ENCODE measurements around the gene SLC9A8. TPM values are rescaled to one million over a fixed set of nuclear protein-coding genes. Genes with fewer than 3 reads are reported as not detected.

Gene SLC9A8
- total and polyA plus RNA-seq, 9 of the 15 experiments (the other 6 are each of a cell fraction or from before 2014, with no cell fraction given), result 0.56 to 9.7 (median 5.0) TPM

DNA sequence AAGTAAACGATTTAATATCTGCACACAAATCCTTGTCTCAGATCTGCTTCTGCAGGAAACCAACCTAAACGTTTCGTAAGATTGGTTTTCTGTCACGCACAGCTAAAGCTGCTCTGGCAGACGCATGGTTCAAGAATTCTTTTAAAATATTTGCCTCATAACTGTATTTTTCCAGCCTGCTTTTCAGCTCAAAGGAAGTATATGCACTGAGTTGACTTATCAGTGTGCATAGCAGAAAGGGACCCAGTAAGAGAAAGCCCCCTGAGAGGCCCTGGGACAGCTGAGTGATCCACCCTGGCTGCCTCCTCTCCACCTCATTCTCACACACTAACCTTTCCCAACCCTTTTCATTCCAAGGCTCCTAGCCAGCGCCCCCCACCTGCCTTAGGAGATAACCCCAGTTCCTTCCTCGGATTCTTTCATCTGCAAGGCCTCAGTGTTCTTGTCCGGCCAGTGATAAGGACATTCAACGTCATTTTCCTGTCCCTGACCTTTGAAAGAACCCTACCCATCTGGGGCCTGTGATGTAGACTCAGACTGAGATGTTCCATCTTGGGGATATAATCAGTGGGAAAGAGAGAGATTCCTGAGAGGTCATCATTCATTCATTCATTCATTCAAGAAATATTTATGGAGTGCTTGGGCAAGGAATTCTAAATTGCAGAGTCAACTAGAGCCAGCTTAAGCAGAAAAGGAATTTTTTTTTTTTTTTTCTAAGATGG, 22.4 kb upstream of the SLC9A8 start (continued):
- TF ChIP-seq DDX20 (tag; IDR thresholded peaks at IDR 0.05; ENCODE audit: low read depth) (peak; percentile 59; the same call in 1 of the 2 replicates), SMARCA5 (IDR thresholded peaks at IDR 0.05) (no peak), CBFB (CRISPR knock-in tag; IDR thresholded peaks at IDR 0.05) (no peak), ZNF717 (CRISPR knock-in tag; IDR thresholded peaks at IDR 0.05) (no peak), TCF7L2 (IDR thresholded peaks at IDR 0.05; ENCODE audit: low read depth, low read length) (peak; percentile 79; the same call in 1 of the 2 replicates), SRSF9 (IDR thresholded peaks at IDR 0.05; ENCODE audit: borderline replicate concordance, low read depth, low read length) (no peak), PRMT5 (CRISPR knock-in tag; IDR thresholded peaks at IDR 0.05) (no peak), MEIS2 (IDR thresholded peaks at IDR 0.05; ENCODE audit: partially characterized antibody) (peak; percentile 77), ZNF778 (CRISPR knock-in tag; IDR thresholded peaks at IDR 0.05) (no peak), ZNF253 (CRISPR knock-in tag; conservative IDR thresholded peaks at IDR 0.05) (no peak), BCOR (IDR thresholded peaks at IDR 0.05) (peak; percentile 69; the same call in 1 of the 2 replicates), ZNF436 (CRISPR knock-in tag; IDR thresholded peaks at IDR 0.05) (no peak), ZNF347 (CRISPR knock-in tag; IDR thresholded peaks at IDR 0.05; ENCODE audit: low read depth) (no peak), ETV6 (IDR thresholded peaks at IDR 0.05; ENCODE audit: borderline replicate concordance in 1 of 2, low read depth in 2 of 2, low read length in 1 of 2) (0 out of 4 replicates have a peak, but pooled peaks of 1 of the 2 experiments have one; percentile 57), ETV6 (CRISPR knock-in tag; IDR thresholded peaks at IDR 0.05; ENCODE audit: borderline replicate concordance) (no peak), ARHGAP35 (IDR thresholded peaks at IDR 0.05; ENCODE audit: partially characterized antibody) (no peak), STAG1 (CRISPR knock-in tag; IDR thresholded peaks at IDR 0.05; ENCODE audit: borderline replicate concordance) (no peak)
- TF ChIP-seq, protein P1, sequence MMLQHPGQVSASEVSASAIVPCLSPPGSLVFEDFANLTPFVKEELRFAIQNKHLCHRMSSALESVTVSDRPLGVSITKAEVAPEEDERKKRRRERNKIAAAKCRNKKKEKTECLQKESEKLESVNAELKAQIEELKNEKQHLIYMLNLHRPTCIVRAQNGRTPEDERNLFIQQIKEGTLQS (IDR thresholded peaks at IDR 0.05), result peak; percentile 46
- TF ChIP-seq, protein P1 (CRISPR knock-in tag; conservative IDR thresholded peaks at IDR 0.05), result no peak
- TF ChIP-seq, protein P2, sequence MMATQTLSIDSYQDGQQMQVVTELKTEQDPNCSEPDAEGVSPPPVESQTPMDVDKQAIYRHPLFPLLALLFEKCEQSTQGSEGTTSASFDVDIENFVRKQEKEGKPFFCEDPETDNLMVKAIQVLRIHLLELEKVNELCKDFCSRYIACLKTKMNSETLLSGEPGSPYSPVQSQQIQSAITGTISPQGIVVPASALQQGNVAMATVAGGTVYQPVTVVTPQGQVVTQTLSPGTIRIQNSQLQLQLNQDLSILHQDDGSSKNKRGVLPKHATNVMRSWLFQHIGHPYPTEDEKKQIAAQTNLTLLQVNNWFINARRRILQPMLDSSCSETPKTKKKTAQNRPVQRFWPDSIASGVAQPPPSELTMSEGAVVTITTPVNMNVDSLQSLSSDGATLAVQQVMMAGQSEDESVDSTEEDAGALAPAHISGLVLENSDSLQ (IDR thresholded peaks at IDR 0.05), result peak; percentile 46
- TF ChIP-seq, protein P3, sequence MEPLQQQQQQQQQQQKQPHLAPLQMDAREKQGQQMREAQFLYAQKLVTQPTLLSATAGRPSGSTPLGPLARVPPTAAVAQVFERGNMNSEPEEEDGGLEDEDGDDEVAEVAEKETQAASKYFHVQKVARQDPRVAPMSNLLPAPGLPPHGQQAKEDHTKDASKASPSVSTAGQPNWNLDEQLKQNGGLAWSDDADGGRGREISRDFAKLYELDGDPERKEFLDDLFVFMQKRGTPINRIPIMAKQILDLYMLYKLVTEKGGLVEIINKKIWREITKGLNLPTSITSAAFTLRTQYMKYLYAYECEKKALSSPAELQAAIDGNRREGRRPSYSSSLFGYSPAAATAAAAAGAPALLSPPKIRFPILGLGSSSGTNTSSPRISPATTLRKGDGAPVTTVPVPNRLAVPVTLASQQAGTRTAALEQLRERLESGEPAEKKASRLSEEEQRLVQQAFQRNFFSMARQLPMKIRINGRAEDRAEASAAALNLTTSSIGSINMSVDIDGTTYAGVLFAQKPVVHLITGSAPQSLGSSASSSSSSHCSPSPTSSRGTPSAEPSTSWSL (CRISPR knock-in tag; IDR thresholded peaks at IDR 0.05; ENCODE audit: borderline replicate concordance), result no peak
- TF ChIP-seq, protein P4, sequence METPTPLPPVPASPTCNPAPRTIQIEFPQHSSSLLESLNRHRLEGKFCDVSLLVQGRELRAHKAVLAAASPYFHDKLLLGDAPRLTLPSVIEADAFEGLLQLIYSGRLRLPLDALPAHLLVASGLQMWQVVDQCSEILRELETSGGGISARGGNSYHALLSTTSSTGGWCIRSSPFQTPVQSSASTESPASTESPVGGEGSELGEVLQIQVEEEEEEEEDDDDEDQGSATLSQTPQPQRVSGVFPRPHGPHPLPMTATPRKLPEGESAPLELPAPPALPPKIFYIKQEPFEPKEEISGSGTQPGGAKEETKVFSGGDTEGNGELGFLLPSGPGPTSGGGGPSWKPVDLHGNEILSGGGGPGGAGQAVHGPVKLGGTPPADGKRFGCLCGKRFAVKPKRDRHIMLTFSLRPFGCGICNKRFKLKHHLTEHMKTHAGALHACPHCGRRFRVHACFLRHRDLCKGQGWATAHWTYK (CRISPR knock-in tag; IDR thresholded peaks at IDR 0.05), result no peak; the same call in 1 of the 2 replicates
- TF ChIP-seq, protein P5, sequence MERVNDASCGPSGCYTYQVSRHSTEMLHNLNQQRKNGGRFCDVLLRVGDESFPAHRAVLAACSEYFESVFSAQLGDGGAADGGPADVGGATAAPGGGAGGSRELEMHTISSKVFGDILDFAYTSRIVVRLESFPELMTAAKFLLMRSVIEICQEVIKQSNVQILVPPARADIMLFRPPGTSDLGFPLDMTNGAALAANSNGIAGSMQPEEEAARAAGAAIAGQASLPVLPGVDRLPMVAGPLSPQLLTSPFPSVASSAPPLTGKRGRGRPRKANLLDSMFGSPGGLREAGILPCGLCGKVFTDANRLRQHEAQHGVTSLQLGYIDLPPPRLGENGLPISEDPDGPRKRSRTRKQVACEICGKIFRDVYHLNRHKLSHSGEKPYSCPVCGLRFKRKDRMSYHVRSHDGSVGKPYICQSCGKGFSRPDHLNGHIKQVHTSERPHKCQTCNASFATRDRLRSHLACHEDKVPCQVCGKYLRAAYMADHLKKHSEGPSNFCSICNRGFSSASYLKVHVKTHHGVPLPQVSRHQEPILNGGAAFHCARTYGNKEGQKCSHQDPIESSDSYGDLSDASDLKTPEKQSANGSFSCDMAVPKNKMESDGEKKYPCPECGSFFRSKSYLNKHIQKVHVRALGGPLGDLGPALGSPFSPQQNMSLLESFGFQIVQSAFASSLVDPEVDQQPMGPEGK (CRISPR knock-in tag; IDR thresholded peaks at IDR 0.05; ENCODE audit: borderline replicate concordance), result no peak

Measured in K562 (cell line).